Myometrial cell (primary cell): ENCODE measurements around the gene LUZP4. TPM values are rescaled to one million over a fixed set of nuclear protein-coding genes. Genes with fewer than 3 reads are reported as not detected.

Experiments used
- total RNA-seq: library from RNA; depleted of rRNA; stranded (reverse); fragments of >200 nt; gene quantifications from 2 replicates; pipeline ENCODE4 v1.2.3, GENCODE V29; 2015

LUZP4 gene, protein sequence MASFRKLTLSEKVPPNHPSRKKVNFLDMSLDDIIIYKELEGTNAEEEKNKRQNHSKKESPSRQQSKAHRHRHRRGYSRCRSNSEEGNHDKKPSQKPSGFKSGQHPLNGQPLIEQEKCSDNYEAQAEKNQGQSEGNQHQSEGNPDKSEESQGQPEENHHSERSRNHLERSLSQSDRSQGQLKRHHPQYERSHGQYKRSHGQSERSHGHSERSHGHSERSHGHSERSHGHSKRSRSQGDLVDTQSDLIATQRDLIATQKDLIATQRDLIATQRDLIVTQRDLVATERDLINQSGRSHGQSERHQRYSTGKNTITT
- not detected in 2 replicates for total RNA-seq

DNA sequence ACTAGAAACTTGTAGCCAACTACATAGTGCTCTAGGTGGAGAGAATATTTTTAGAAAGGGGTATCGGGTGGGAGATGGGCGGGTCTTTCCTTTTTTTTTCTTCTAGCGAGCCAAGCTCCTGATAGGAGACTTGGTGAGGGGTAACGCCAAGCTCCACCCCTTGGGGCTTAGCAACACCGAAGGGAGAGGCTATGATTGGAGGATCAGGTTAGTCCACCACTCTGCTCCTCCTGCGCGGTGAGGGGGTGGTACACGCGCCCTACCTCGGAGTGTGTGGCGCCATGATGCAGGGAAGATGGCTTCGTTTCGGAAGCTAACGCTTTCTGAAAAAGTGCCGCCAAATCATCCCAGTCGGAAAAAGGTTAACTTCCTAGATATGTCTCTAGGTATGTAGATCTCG, at the start of gene LUZP4:
LUZP4 (plus strand) TSS at position 251 of the 400 bp plus-strand sequence; CDS start at position 296, 45 bp downstream.

Other genes with a start within 250 kb of the LUZP4 start
- gene RBMXL3, start 100.3 kb upstream of the LUZP4 start, total RNA-seq: not detected in 2 replicates
- 5.3 and 6.1 TPM in 2 replicates for gene LRCH2, start 55.6 kb upstream of the LUZP4 start, total RNA-seq